Glomerular visceral epithelial cell (primary cell): ENCODE measurements around the gene TSKU.
A peak's percentile ranks its signal among the peaks of the same experiment; 100 is the strongest.

Experiments used
- DNase-seq: peaks from one replicate; pipeline ENCODE4 v3.0.0-alpha.2; 2016; ENCODE audit errors: extremely low spot score

Gene TSKU

DNA sequence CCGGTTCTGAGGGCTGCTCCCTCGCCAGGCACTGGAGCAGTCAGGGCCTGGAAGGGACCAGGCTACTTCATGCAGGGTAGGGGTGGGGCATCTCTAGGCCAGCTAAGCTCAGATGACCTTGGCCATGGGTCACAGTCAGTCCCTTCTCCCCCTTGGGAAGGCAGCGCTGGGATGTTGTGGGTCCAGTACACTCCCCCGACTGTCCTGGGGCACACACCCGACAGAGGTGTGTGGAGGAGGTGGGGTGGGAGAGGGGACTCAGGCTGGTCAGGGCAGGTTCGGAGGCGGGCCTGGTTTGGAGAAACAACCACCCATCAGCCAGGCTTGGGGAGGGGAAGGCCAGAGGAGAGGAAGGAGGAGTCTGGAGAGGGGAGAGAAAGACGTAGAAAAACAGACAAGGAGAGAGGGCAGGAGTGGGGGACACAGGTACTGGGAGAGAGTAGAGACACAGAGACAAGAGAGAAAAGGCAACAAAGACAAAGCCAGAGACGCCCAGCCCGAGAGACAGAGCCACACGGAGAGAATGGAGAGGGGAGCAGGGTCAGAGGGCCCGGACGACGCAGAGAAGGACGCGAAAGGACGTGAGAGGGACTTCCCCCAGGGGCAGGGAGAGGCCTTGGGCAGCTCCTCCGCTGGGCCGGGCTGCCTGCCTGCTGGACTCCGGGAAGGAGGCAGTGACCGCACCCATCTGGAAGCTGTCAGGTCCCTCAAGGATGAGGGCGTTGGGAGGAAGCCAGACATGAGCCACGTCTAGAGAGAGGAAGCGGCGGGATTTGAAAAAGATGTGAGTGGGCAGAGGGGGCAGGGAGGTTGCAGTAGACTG lies 30.6 kb upstream of the TSKU start:
- DNase-seq = no peak

DNA sequence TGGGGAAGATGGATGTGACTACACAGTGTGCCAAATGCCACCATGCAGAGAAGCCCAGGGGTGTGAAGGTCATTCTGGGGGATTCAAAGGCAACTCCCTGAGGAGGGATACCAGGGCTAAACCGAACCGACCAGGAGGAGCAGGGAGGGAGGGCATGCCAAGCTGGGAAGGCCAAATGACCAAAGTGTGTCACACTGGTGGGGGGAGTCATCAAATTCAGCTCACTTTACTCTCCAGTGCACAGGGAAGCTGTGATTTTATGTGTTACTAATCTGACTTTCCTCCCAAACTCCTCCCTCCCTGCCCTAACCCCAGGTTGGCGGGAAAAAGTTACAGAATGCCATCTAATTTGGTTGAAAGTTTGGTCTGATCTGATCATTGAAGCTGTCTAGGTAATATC lies 29.7 kb upstream of the TSKU start:
- DNase-seq = no peak

DNA sequence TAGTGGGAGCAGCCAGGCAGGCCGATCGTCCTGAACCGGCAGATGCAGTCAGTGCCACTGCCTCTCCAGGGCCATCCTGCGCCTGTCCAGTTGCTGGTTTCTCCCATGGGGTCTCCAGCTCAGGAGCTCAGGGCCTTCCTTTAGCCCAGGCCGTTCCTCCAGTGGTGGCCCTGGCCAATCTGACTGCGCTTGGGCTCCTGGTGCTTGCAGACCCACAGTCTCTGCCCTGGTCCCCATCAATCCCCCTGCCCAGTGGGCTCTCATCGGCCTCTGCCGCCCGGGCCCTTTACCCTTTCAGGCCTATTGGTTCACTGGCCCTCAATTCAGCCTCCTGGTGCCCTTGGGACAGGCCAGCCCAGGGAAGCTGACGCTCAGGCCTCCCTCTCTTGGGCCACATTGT lies 29.2 kb upstream of the TSKU start:
- no peak for DNase-seq

DNA sequence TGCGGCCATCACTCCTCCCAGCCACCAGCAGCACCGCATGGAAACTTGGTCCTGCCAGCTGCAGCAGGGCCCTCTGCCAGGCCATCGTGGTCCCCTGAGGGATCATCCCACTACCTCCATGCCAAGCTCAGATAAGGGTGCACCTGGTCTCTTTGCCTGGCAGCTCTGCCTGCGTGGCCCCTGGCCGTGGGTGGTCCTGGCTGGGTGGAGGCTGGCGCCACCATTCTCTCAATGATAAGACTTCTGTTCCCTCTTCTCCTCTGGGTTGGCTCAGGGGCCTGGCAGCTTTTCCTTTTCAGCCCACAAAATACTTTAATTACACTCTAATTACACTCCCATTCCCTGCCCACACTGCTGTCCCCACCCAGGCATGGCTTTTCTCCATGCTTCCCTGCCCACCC lies 26.8 kb upstream of the TSKU start:
- no peak for DNase-seq

DNA sequence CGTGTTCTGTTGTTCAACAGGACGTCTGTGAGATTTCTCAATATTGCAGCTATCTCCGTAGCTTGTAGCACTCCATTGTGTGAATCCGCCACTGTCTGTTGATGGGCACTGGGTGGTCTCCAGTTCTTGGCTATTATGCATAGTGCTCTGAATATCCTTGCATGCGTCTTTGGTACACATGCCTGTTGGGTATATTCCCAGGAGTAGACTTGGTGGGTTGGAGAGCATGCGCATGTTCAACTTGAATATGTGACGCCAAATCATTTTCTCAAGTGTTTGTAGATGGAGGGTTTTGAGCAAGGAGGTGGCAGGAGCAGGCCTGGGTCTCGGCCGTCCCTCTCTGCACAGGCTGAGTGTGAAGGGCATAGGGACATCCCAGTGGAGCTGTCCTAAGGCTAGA lies 24.8 kb upstream of the TSKU start:
- DNase-seq = no peak

- no peak for DNase-seq
Observed at GRCh38 chr11:76759092-76759491, 24.1 kb upstream of the TSKU start.

GRCh38 chr11:76759517-76759916 lies 23.6 kb upstream of the TSKU start:
- no peak for DNase-seq

GRCh38 chr11:76760236-76760635 lies 22.9 kb upstream of the TSKU start:
- DNase-seq = no peak

DNA sequence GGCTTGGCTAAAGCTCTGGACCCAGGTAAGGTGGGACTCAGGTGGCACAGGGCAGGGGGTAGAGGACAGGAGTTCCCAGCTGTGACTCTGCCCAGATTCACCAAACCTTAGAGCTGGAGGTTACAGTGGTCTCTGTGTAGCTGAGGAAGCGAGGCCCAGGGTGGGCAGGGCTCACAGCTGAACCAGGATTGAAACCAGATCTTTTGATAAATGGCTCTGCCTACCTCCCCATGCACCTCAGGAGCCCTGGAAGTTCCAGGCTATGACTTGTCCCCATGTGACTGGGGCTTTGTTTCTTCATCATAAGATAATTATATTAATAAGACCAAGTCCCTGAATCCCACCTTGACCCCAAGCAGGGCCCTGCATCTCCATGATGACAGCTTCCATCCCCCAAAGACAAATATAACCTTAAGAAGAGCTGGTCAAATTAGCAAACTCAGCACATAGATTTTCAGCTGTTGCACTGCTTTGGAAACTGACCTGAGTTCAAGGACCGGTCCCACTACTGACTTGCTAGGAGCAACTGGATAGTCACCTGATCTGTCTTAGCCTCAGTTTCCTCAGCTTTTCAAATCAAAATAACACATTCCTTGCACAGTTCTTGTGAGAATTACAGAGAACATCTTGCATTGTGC lies 21.3 kb upstream of the TSKU start:
- no peak for DNase-seq

DNA sequence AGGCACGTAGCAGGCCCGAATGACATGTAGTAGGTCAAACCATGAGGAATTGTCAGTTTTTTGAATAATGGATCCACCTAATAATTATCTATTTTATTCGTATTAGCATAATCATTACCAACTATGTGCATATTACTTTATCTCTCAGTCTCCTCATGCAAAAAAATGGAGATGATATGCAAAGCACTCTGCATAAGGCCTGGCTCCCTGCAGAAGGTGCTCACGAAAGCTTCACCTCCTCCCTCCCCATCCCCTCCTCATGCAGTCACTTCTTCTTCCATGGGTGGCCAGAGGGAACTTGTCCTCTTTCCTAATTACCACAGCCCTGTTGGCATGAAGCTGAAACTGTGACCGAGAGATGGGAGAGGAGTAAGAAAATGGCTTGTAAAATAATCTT lies 20.8 kb upstream of the TSKU start:
- DNase-seq = no peak

DNA sequence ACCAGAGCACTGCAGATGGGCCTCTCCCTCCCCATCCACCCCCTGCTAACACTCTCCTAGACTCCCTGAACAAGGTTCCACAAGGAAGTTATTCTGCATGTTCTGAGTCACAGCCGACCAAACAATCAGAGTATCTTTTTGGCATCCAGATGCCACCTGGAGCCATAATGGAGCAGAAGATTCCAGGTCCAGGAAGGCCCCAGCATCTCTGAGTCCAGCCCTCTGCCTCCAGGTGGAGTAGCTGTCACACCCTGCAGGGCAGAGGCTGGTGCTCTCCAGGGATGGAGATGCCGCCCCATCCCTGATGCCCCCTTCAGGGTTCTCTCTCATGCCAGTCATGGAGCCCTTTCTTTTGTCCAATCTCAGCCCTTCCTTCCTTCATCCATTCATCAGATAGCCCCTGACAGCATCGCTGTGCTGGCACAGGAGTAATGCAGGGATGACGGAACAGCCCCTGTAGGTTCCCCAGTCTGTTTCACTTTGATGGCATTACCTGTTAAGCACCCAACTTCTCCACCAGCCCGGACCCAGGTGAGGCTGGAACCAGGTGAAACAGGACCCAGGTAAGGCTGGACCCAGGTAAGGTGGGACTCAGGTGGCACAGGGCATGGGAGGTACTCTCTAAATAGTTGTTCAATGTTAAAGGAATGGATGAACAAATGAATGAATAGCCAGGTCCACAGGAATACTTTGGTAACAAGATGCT lies 20.1 kb upstream of the TSKU start:
- DNase-seq = no peak

GRCh38 chr11:76763573-76764346 lies 19.4 kb upstream of the TSKU start:
- DNase-seq = peak; percentile 76

DNA sequence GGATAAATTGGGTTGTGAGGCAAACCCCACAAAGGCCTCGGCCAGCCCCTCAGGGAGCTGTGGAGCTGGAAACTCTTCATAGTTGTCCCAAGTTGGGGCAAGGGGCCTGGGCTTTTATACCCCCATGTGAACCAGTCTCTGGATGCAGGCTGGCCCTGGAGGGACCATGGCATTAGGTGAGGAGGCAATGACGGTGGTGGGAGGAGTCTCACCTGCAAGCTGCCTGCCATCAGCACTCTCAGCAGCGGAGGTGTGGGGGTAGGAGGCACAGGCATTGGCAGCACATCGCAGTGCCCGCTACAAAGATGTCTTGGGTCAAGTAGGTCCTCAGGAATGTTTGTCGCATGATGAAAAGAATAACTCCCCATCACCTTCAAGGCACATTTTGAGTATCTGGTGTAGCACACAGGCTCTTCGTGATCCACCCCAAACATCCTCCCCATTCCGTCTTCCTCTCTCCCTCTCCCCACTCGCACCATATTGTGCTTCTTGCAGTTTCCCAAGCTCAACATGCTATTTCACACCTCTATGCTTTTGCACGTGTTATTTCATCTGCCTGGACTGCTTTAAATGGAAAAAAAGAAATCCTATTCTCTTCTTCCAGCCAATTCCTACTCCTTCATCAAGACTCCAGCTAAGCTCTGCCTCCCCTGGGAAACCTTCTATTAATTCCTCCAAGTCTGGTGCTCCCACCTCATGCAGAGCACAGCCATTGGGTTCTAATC lies 18.1 kb upstream of the TSKU start:
- DNase-seq = no peak

DNA sequence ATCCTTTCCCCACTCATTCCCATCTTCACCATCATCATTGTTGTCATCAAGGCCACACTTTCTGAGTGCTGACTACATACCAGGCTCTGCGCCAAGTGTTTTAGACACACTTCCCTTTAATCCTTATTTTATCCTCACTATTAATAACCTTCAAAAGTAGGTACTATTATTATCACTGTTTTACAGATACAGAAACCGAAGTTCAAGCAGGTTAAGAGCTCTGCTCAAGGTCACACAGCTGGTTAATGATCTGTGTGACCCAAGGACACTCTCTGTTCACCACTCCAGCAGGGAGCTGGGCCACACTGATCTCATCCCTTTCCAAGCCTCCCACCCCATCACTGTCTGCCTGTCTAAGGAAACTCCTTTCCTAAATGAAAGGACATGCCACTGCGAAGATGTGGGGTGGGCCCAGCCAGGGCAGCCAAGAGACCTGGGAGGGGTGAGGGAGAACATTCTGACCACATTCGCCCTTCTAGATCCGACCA lies 17.2 kb upstream of the TSKU start:
- no peak for DNase-seq

DNA sequence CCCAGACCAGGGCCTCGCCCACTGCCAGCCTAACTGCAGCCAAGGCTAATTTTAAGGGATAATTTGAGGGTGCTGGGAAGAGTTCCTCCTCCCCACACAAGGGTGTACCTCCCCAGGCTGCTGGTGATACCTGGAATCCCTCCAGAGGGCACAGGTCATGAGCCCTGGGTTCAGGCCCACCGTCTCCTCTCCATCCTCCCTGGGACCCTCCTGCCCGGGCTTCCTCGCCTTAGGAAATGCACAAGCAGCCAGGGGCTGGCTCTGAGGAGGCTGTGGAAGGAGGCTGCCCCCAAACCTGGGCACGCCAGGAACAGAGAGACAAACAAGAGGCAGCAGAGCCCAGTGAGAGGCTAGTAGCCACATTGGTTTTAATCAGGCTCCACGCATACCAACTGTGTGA lies 16.6 kb upstream of the TSKU start:
- no peak for DNase-seq

GRCh38 chr11:76767659-76768058 lies 15.5 kb upstream of the TSKU start:
- DNase-seq = no peak

- DNase-seq = peak; percentile 18
Observed at GRCh38 chr11:76768088-76768908, 14.9 kb upstream of the TSKU start.

DNA sequence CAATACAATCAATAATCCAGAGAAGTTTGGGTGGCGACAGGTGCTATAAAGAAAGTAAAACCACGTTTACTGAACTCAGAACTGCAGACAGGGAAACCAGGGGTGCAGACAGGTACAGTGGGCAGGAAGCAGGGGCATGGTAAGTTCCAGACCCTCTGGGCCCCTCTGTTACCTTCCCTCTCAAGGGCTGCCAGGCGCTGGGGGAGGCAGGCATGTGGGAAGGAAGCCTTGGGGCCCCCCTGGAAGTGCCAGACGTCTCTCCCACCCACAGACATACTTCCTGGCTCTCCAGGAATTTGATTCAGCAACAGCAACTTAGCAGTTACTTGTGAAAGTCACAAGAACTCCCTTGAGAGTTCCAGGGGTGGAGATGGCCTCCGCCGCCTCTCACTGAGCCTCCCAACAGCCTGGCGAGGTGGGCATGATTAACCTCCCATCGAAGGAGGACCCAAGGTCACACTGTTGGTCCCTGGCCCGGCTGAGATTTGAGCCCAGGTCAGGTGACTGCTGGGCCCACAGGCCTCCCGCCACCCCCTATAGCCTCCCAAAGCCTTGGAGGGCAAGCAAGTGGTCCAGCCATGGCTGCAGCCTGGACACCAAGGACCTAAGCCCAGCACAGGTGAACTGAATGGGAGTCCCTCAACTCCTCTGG lies 14.1 kb upstream of the TSKU start:
- DNase-seq = peak; percentile 15

- DNase-seq = peak; percentile 68
Observed at GRCh38 chr11:76769645-76770586, 13.2 kb upstream of the TSKU start.
